RWPE1 (cell line): ENCODE data around the gene SEMA5A.

Experiments used
- CTCF ChIA-PET: fragments of 350-600 bp; sonication (Branson Sonifier 250); formaldehyde crosslinking; extraction: SDS; loops from one replicate; lab custom pipeline; 2021; lab: Yijun Ruan, JAX
- POLR2A ChIA-PET: fragments of 400-600 bp; formaldehyde crosslinking; extraction: SDS; loops from one replicate; lab custom pipeline; 2020; ENCODE audit warnings: antibody characterized with exemption; ENCODE audit not compliant: low non-redundant PET; lab: Yijun Ruan, JAX
- DNase-seq: peaks from one replicate; pipeline ENCODE4 v3.0.0; 2012; ENCODE audit warnings: low spot score
- H3K27ac ChIP-seq: fragments of 450-650 bp; 2 replicates; pipeline ENCODE4 v1.5.1; 2017
- CTCF ChIP-seq: fragments of 450-650 bp; conservative IDR thresholded peaks from 2 replicates; pipeline ENCODE4 v1.5.1; 2017; ENCODE audit warnings: low read depth, mild to moderate bottlenecking

Gene SEMA5A

GRCh38 chr5:9373571-9373970 lies 172.3 kb downstream of the SEMA5A start:
- no peak for TF ChIP-seq CTCF
- ChIA-PET CTCF (no interaction called here), POLR2A (no interaction called here)
- DNase-seq = no peak
- no peak overlapping the region for H3K27ac ChIP-seq

DNA sequence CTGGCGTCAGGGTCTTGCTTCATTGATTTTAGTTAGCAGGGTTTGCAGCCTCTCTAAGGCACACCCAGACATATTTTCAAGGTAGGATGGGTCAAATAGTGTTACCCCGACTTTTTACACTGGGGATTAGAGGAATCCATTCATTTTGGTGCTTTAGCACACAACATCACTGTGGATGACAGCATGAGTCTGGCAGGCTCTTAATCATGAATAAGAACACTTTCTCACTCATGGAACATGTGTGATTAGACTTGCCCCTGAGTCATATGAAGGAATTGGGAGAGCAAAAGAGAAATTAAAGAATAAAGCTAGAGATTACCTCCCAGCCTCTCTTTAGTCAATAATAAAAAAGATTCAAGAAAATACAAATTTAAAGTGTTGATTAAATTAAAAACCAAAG lies 175.6 kb downstream of the SEMA5A start:
- no peak overlapping the region for H3K27ac ChIP-seq
- POLR2A ChIA-PET = no interaction called here
- DNase-seq = peak; percentile 26
- CTCF ChIA-PET = no interaction called here
- TF ChIP-seq CTCF = no peak

DNA sequence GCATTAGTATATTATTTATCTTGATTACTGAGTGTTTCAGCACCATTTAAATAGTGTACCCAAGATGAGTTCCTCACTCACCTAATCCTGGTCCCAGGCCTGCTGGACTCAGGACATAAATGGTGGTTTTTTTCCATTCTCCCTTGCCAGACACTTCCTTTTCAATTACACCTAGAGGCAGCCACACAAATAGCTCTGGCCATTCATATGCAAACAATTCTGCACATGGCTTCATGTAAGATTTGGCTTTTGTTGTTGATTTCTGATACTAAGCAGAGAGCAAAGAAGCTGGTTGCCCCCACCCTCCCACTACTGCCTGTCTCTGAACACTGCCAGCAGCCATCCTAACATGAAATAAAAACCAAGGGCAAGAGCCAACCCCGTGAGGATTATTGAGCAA lies 180.4 kb downstream of the SEMA5A start:
- no peak for TF ChIP-seq CTCF
- POLR2A ChIA-PET = no interaction called here
- no peak for DNase-seq
- CTCF ChIA-PET = no interaction called here
- H3K27ac ChIP-seq = no peak overlapping the region

DNA sequence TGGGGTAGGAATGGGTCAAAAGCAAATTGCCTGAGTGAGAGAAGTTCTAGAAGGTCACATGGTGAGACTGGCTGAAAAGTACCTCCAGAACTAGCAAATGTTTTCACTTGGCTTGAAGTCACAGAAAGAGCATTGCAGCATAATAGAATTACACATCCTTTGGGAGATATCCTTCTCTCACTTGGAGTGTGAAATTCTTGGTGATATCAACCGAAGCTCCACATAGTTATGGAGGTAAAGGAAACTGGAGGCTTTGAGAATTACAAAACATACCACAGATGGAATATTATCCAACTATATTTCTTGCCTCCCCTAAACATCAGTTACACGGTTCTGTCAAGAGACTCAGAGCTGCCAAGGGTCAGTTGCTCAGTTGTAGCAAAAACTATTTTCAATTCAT lies 182.4 kb downstream of the SEMA5A start:
- ChIA-PET POLR2A (no interaction called here), CTCF (no interaction called here)
- H3K27ac ChIP-seq = no peak overlapping the region
- TF ChIP-seq CTCF = no peak
- DNase-seq = no peak

DNA sequence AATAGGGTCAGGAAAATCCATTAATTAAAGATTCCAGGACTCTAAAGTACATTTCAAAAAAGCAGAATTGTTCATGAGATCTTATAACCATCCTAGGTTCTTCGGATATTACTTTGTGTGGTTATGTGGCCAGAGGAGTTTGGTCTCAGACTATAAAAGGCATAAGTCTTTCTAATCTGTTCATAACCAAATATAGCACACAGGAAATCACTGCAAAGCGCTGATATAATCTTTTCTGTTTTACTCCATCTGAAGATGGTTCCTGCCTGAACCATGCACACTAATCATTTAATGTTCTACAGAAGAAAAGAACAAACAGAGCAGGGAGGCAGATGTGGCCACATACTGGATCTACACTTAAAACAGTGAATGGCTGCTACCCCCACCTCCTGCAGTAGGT lies 182.8 kb downstream of the SEMA5A start:
- CTCF ChIA-PET = no interaction called here

GRCh38 chr5:9362600-9362999 lies 183.3 kb downstream of the SEMA5A start:
- TF ChIP-seq CTCF = no peak
- ChIA-PET POLR2A (no interaction called here), CTCF (interaction anchor here (0.6 kb wide), 1 partner anchor 319 kb away, joined by 3 read pairs; no protein-coding TSS in a partner anchor)
- H3K27ac ChIP-seq = no peak overlapping the region
- DNase-seq = no peak

More for the DNA sequence above, 182.8 kb downstream of the SEMA5A start:
- DNase-seq = no peak
- TF ChIP-seq CTCF = no peak
- H3K27ac ChIP-seq = no peak overlapping the region
- POLR2A ChIA-PET = no interaction called here
